Measurements from ENCODE around the gene USP2. TPM values are rescaled to one million over a fixed set of nuclear protein-coding genes. Genes with fewer than 3 reads are reported as not detected.

USP2 gene
- total RNA-seq, 1 donor from 2014 or later: 1.2 TPM

Other genes with a start within 250 kb of the USP2 start
- gene ABCG4, start 232.6 kb downstream of the USP2 start, total RNA-seq: 0.05 and 0.17 TPM in 2 replicates
- gene NLRX1, start 213.0 kb downstream of the USP2 start, total RNA-seq: 18.4 and 22.0 TPM in 2 replicates
- not detected in 2 replicates for gene NHERF4, start 196.2 kb downstream of the USP2 start, total RNA-seq
- 13.8 and 22.8 TPM in 2 replicates for gene CBL, start 175.4 kb downstream of the USP2 start, total RNA-seq
- 1,172 and 1,718 TPM in 2 replicates for gene MCAM, start 64.6 kb downstream of the USP2 start, total RNA-seq
- 3.2 and 16.8 TPM in 2 replicates for gene RNF26, start 47.2 kb downstream of the USP2 start, total RNA-seq
- gene C1QTNF5, start 40.8 kb downstream of the USP2 start, total RNA-seq: 60.2 and 127 TPM in 2 replicates
- gene MFRP, start 35.0 kb downstream of the USP2 start, total RNA-seq: not detected in 2 replicates
- gene THY1, start 41.5 kb upstream of the USP2 start, total RNA-seq: 0.28 and 1.0 TPM in 2 replicates

All from dermis blood vessel endothelial cell (primary cell).